ENCODE measurements around the gene SAMD3.

DNA sequence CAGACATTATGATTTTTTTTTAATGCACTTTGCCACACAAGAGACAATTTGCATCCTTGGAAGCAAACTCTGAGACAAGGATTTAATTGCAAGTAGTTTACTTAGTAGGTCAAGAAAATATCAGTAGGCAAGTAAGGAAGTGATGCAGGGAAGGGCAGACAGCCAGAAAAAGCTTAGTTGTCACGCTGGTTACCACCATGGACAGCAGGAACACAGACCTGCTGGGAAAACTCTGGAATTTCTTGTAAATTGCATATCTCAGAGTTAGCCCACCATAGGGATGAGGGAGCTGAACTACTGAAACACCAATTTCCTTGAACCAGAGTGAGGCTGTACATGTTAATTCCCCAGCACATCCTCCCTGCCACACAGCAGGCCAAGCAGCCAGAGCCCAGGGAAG is 111.7 kb downstream of the SAMD3 start:
- TF ChIP-seq, protein P1, sequence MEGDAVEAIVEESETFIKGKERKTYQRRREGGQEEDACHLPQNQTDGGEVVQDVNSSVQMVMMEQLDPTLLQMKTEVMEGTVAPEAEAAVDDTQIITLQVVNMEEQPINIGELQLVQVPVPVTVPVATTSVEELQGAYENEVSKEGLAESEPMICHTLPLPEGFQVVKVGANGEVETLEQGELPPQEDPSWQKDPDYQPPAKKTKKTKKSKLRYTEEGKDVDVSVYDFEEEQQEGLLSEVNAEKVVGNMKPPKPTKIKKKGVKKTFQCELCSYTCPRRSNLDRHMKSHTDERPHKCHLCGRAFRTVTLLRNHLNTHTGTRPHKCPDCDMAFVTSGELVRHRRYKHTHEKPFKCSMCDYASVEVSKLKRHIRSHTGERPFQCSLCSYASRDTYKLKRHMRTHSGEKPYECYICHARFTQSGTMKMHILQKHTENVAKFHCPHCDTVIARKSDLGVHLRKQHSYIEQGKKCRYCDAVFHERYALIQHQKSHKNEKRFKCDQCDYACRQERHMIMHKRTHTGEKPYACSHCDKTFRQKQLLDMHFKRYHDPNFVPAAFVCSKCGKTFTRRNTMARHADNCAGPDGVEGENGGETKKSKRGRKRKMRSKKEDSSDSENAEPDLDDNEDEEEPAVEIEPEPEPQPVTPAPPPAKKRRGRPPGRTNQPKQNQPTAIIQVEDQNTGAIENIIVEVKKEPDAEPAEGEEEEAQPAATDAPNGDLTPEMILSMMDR (conservative IDR thresholded peaks at IDR 0.05) = no peak
- no peak for TF ChIP-seq ZFX (IDR thresholded peaks at IDR 0.05)

All from C4-2B (cell line).